ENCODE measurements around the gene ZFP62. TPM values are rescaled to one million over a fixed set of nuclear protein-coding genes. Genes with fewer than 3 reads are reported as not detected.

ZFP62 gene
- total and polyA plus RNA-seq, 2 donors (not counting 1 experiment from before 2014, with no cell fraction given): 14.4 to 24.1 TPM

DNA sequence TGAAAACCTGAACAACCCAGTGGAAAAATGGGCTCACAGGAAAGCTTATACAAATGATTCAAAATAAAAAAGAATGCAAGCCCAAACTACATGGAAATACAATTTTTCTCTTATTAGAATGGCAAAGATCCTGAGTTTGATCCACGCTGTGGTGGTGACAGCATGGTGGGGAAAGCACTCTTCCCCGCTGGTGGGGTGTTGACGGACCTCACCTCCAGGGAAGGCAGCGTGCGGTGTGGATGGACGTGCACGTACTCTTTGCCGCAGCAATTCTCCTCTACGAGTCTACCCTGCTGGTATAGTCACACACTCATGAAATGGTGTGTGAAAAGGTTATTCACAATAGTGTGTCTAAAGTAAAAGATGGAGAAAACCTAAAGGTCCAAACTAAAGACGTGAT lies 5.9 kb upstream of the ZFP62 start:
- Histone ChIP-seq H4K20me1 (ENCODE audit: control insufficient read depth, extremely low read depth, insufficient read depth, low read length) (no peaks in the 10 kb centered on the region), H2AFZ (ENCODE audit: low read length) (no peak overlapping the region), H3K27ac (ENCODE audit: insufficient read depth, low read length) (no peak overlapping the region), H3K27me3 (ENCODE audit: control insufficient read depth, insufficient read depth, low read length) (no peaks in the 10 kb centered on the region), H3K4me1 (ENCODE audit: control insufficient read depth, extremely low read depth, insufficient read depth, low read length) (no peaks in the 10 kb centered on the region), H3K9me3 (ENCODE audit: control insufficient read depth, insufficient read depth, low read depth, low read length) (no peaks in the 10 kb centered on the region), H3K9ac (ENCODE audit: insufficient read depth, low read length) (no peak overlapping the region), H3K79me2 (ENCODE audit: control insufficient read depth, insufficient read depth, low read length) (no peaks in the 10 kb centered on the region), H3K4me3 (replicated peaks in 1 of 4; ENCODE audit: control extremely low read depth in 1 of 4, insufficient read depth in 1 of 4, low read depth in 3 of 4, low read length in 4 of 4) (no peak overlapping the region), H3K36me3 (ENCODE audit: control insufficient read depth, insufficient read depth, low read length) (no peaks in the 10 kb centered on the region), H3K4me2 (ENCODE audit: extremely low read depth, insufficient read depth, low read length) (no peak overlapping the region)
- TF ChIP-seq EZH2 (IDR thresholded peaks at IDR 0.05; ENCODE audit: low read length, missing control alignments) (no peak), CTCF (conservative IDR thresholded peaks at IDR 0.05 in 1 of 2, IDR thresholded peaks at IDR 0.05 in 1 of 2; ENCODE audit: low read depth in 1 of 2, low read length in 2 of 2) (no peak)
- no peak for DNase-seq (ENCODE audit: low read depth in 2 of 2)

GRCh38 chr5:180865981-180866695 lies 5.1 kb upstream of the ZFP62 start:
- Histone ChIP-seq H3K9me3 (ENCODE audit: control insufficient read depth, insufficient read depth, low read depth, low read length) (no peaks in the 10 kb centered on the region), H3K4me1 (ENCODE audit: control insufficient read depth, extremely low read depth, insufficient read depth, low read length) (no peaks in the 10 kb centered on the region), H3K36me3 (ENCODE audit: control insufficient read depth, insufficient read depth, low read length) (no peaks in the 10 kb centered on the region), H3K79me2 (ENCODE audit: control insufficient read depth, insufficient read depth, low read length) (no peaks in the 10 kb centered on the region), H2AFZ (ENCODE audit: low read length) (no peak overlapping the region), H4K20me1 (ENCODE audit: control insufficient read depth, extremely low read depth, insufficient read depth, low read length) (no peaks in the 10 kb centered on the region), H3K9ac (ENCODE audit: insufficient read depth, low read length) (no peak overlapping the region), H3K4me3 (replicated peaks in 1 of 4; ENCODE audit: control extremely low read depth in 1 of 4, insufficient read depth in 1 of 4, low read depth in 3 of 4, low read length in 4 of 4) (no peak overlapping the region), H3K27me3 (ENCODE audit: control insufficient read depth, insufficient read depth, low read length) (no peaks in the 10 kb centered on the region), H3K27ac (ENCODE audit: insufficient read depth, low read length) (no peak overlapping the region), H3K4me2 (ENCODE audit: extremely low read depth, insufficient read depth, low read length) (no peak overlapping the region)
- no peak for DNase-seq (ENCODE audit: low read depth in 2 of 2)
- no peak for TF ChIP-seq EZH2 (IDR thresholded peaks at IDR 0.05; ENCODE audit: low read length, missing control alignments)
- no peak for TF ChIP-seq CTCF (conservative IDR thresholded peaks at IDR 0.05 in 1 of 2, IDR thresholded peaks at IDR 0.05 in 1 of 2; ENCODE audit: low read depth in 1 of 2, low read length in 2 of 2)

DNA sequence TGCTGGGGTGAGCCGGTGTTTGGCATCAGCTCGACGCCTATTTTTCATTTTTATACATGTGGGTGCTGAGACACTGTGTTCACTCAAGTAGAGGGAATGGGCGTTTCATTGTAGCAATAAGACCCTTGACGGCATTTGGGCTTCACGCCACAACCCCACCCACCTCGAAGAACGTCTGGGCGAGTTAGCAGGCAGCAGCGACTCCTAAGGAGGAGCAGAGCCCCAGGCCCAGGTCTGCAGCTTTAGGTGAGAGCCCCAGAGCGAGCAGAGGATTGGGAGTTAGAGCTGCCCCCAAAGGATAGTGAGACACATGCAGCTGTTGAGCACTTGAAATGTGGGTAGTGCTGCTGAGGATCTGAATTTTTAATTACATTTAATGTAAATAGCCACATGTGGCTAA lies 1.6 kb upstream of the ZFP62 start:
- no peak overlapping the region for H3K27ac ChIP-seq (ENCODE audit: insufficient read depth, low read length)
- no peaks in the 10 kb centered on the region for H3K36me3 ChIP-seq (ENCODE audit: control insufficient read depth, insufficient read depth, low read length)

More for the DNA sequence above, 1.6 kb upstream of the ZFP62 start:
- Histone ChIP-seq H4K20me1 (ENCODE audit: control insufficient read depth, extremely low read depth, insufficient read depth, low read length) (no peaks in the 10 kb centered on the region), H3K4me3 (replicated peaks in 1 of 4; ENCODE audit: control extremely low read depth in 1 of 4, insufficient read depth in 1 of 4, low read depth in 3 of 4, low read length in 4 of 4) (no peak overlapping the region), H3K9ac (ENCODE audit: insufficient read depth, low read length) (no peak overlapping the region), H3K4me1 (ENCODE audit: control insufficient read depth, extremely low read depth, insufficient read depth, low read length) (no peaks in the 10 kb centered on the region), H3K4me2 (ENCODE audit: extremely low read depth, insufficient read depth, low read length) (no peak overlapping the region), H3K27me3 (ENCODE audit: control insufficient read depth, insufficient read depth, low read length) (no peaks in the 10 kb centered on the region), H3K9me3 (ENCODE audit: control insufficient read depth, insufficient read depth, low read depth, low read length) (no peaks in the 10 kb centered on the region), H2AFZ (ENCODE audit: low read length) (no peak overlapping the region), H3K79me2 (ENCODE audit: control insufficient read depth, insufficient read depth, low read length) (peaks cover 11% of the 10 kb centered on the region)
- TF ChIP-seq EZH2 (IDR thresholded peaks at IDR 0.05; ENCODE audit: low read length, missing control alignments) (no peak), CTCF (conservative IDR thresholded peaks at IDR 0.05 in 1 of 2, IDR thresholded peaks at IDR 0.05 in 1 of 2; ENCODE audit: low read depth in 1 of 2, low read length in 2 of 2) (no peak)
- DNase-seq (ENCODE audit: low read depth in 2 of 2): no peak
